HCT116 (cell line): ENCODE data around the gene ANKIB1. TPM values are rescaled to one million over a fixed set of nuclear protein-coding genes. Genes with fewer than 3 reads are reported as not detected.

Experiments
- ATAC-seq: fragments of 200-7000 bp; cut with Tn5 transposase; 2 replicates; pipeline ENCODE4 v1.9.1; 2020; ENCODE audit warnings: mild to moderate bottlenecking, moderate library complexity
- BruUV-seq: library from RNA; stranded (reverse); fragments of 400-500 nt; replicated peaks from 2 replicates; lab custom pipeline; 2021; lab: Mats Ljungman, UMichigan
- CTCF ChIA-PET: fragments of 300-600 bp; sonication (Branson Sonifier 250); formaldehyde crosslinking; loops from one replicate; lab custom pipeline; 2021; ENCODE audit warnings: antibody characterized with exemption; lab: Charles Lee
- POLR2A ChIA-PET: fragments of 300-600, 350-600 bp; sonication (Branson Sonifier 250); formaldehyde crosslinking; loops from one replicate; lab custom pipeline; 2021; ENCODE audit warnings: antibody characterized with exemption; lab: Charles Lee
- RAD21 ChIA-PET, 2 experiments: fragments of 300-600 bp; sonication (Branson Sonifier 250); formaldehyde crosslinking; loops; one replicate each; lab custom pipeline; 2023; ENCODE audit warnings: low total read pairs in 2 of 2; ENCODE audit not compliant: uncharacterized antibody in 2 of 2, unreplicated experiment in 2 of 2, low non-redundant PET in 1 of 2; lab: Charles Lee
- DNase-seq: peaks from one replicate; pipeline ENCODE4 v3.0.0-alpha.2; 2010; ENCODE audit warnings: low read depth, low spot score
- H2AFZ ChIP-seq: fragments of 200-600 bp; shearing (Covaris generic), sonication (generic); 2 replicates; pipeline ENCODE4 v1.6.1; 2017; ENCODE audit warnings: low read depth, mixed run types, mixed read lengths, antibody characterized with exemption, low read length; ENCODE audit not compliant: poor library complexity, severe bottlenecking
- H3K27ac ChIP-seq: 2 replicates; pipeline ENCODE4 v1.5.1; 2012; ENCODE audit warnings: low read depth, low read length
- H3K27me3 ChIP-seq: fragments of 200-600 bp; sonication (generic); 2 replicates; pipeline ENCODE4 v1.6.1; 2016; ENCODE audit warnings: mixed run types, low read length, mixed read lengths; ENCODE audit not compliant: insufficient read depth
- H3K36me3 ChIP-seq, 2 experiments: fragments of 200-500 bp in 1 of 2; fragments of 200-600 bp in 1 of 2; sonication (Bioruptor generic) in 1 of 2; sonication (generic) in 1 of 2; 2 replicates each; pipeline versions ENCODE4 v1.5.1 to v1.6.1; 2014 to 2016; ENCODE audit warnings: low read length in 2 of 2, inconsistent platforms in 1 of 2, mixed read lengths in 1 of 2, mixed run types in 1 of 2; ENCODE audit not compliant: insufficient read depth in 2 of 2, control insufficient read depth in 1 of 2
- H3K4me1 ChIP-seq, 2 experiments: fragments of 200-600 bp in 1 of 2; sonication (generic) in 1 of 2; 2 replicates each; pipeline versions ENCODE4 v1.5.1 to v1.6.1; 2012 to 2017; ENCODE audit warnings: low read length in 2 of 2, inconsistent platforms in 1 of 2, mild to moderate bottlenecking in 1 of 2, mixed read lengths in 1 of 2, mixed run types in 1 of 2, moderate library complexity in 1 of 2; ENCODE audit not compliant: insufficient read depth in 2 of 2, control insufficient read depth in 1 of 2
- H3K4me2 ChIP-seq: fragments of 200-600 bp; sonication (generic); 2 replicates; pipeline ENCODE4 v1.6.1; 2017; ENCODE audit warnings: mixed run types, low read length, mixed read lengths
- H3K4me3 ChIP-seq, 2 experiments: fragments of 200-600 bp in 1 of 2; sonication (generic) in 1 of 2; replicated peaks in 1 of 2; 2 replicates each; pipeline ENCODE4 v1.5.1; 2011 to 2016; ENCODE audit warnings: low read length in 2 of 2, control low read depth in 1 of 2, low read depth in 1 of 2, mild to moderate bottlenecking in 1 of 2, mixed read lengths in 1 of 2, mixed run types in 1 of 2
- H3K79me2 ChIP-seq: fragments of 200-600 bp; sonication (generic); 2 replicates; pipeline ENCODE4 v1.6.1; 2017; ENCODE audit warnings: mild to moderate bottlenecking, mixed run types, low read length, moderate library complexity, mixed read lengths; ENCODE audit not compliant: insufficient read depth
- H3K9ac ChIP-seq: fragments of 200-600 bp; sonication (generic); 2 replicates; pipeline ENCODE4 v1.6.1; 2016; ENCODE audit warnings: low read length, mixed read lengths
- H3K9me2 ChIP-seq: fragments of 200-600 bp; sonication (generic), shearing (Covaris generic); 2 replicates; pipeline ENCODE4 v1.6.1; 2017; ENCODE audit warnings: mixed run types, mild to moderate bottlenecking, moderate library complexity; ENCODE audit not compliant: insufficient read depth
- H3K9me3 ChIP-seq, 2 experiments: fragments of 200-500 bp in 1 of 2; fragments of 200-600 bp in 1 of 2; sonication (Bioruptor generic) in 1 of 2; sonication (generic) in 1 of 2; 2 replicates each; pipeline ENCODE4 v1.6.1; 2014 to 2017; ENCODE audit warnings: low read length in 2 of 2, mixed read lengths in 2 of 2, inconsistent platforms in 1 of 2, low read depth in 1 of 2, mild to moderate bottlenecking in 1 of 2, mixed run types in 1 of 2, moderate library complexity in 1 of 2; ENCODE audit not compliant: control insufficient read depth in 1 of 2, insufficient read depth in 1 of 2
- H4K20me1 ChIP-seq: fragments of 200-600 bp; sonication (generic), shearing (Covaris generic); 2 replicates; pipeline ENCODE4 v1.6.1; 2017; ENCODE audit warnings: mixed run types, mild to moderate bottlenecking, moderate library complexity; ENCODE audit not compliant: insufficient read depth
- ELF1 ChIP-seq: IDR thresholded peaks from 2 replicates; pipeline ENCODE4 v1.6.1; 2012; ENCODE audit warnings: low read depth, borderline replicate concordance
- EZH2 ChIP-seq: fragments of 200-600 bp; sonication (generic); IDR thresholded peaks from 2 replicates; pipeline ENCODE4 v1.6.1; 2017; ENCODE audit warnings: antibody characterized with exemption, mixed run types
- FOSL1 ChIP-seq: IDR thresholded peaks from 2 replicates; pipeline ENCODE4 v1.6.1; 2012; ENCODE audit warnings: low read depth
- POLR2AphosphoS5 ChIP-seq: IDR thresholded peaks from 2 replicates; pipeline ENCODE4 v1.6.1; 2011; ENCODE audit warnings: mild to moderate bottlenecking, low read depth, low read length, moderate library complexity
- SIN3A ChIP-seq: IDR thresholded peaks from 2 replicates; pipeline ENCODE4 v1.6.1; 2012; ENCODE audit warnings: low read depth
- SP1 ChIP-seq: IDR thresholded peaks from 2 replicates; pipeline ENCODE4 v1.6.1; 2012; ENCODE audit warnings: low read depth
- SRF ChIP-seq: IDR thresholded peaks from 2 replicates; pipeline ENCODE4 v1.6.1; 2012; ENCODE audit warnings: low read depth
- intact Hi-C: fragments of 100-400 bp; cut with micrococcal nuclease; formaldehyde crosslinking; loops from 2 replicates; pipeline ENCODE4 v1.10.0; 2022
- total RNA-seq: library from RNA; stranded (reverse); gene quantifications from one replicate; pipeline ENCODE4 v1.2.1, GENCODE V29; 2021; ENCODE audit not compliant: unreplicated experiment
- TF ChIP-seq, protein P1 (sequence below), 3 experiments: fragments of 200-600 bp in 1 of 3; sonication (generic) in 1 of 3; IDR thresholded peaks in 2 of 3; conservative IDR thresholded peaks in 1 of 3; 2 replicates each; pipeline ENCODE4 v1.5.1; 2012 to 2017; ENCODE audit warnings: low read depth in 2 of 3, low read length in 2 of 3, antibody characterized with exemption in 1 of 3, borderline replicate concordance in 1 of 3, control low read depth in 1 of 3, mild to moderate bottlenecking in 1 of 3, mixed read lengths in 1 of 3, mixed run types in 1 of 3, moderate library complexity in 1 of 3; ENCODE audit not compliant: insufficient read depth in 1 of 3
- TF ChIP-seq, protein P2 (sequence below): IDR thresholded peaks from 2 replicates; pipeline ENCODE4 v1.6.1; 2012

The ANKIB1 gene
- total RNA-seq, 1 experiment from 2014 or later = 41.2 TPM

DNA sequence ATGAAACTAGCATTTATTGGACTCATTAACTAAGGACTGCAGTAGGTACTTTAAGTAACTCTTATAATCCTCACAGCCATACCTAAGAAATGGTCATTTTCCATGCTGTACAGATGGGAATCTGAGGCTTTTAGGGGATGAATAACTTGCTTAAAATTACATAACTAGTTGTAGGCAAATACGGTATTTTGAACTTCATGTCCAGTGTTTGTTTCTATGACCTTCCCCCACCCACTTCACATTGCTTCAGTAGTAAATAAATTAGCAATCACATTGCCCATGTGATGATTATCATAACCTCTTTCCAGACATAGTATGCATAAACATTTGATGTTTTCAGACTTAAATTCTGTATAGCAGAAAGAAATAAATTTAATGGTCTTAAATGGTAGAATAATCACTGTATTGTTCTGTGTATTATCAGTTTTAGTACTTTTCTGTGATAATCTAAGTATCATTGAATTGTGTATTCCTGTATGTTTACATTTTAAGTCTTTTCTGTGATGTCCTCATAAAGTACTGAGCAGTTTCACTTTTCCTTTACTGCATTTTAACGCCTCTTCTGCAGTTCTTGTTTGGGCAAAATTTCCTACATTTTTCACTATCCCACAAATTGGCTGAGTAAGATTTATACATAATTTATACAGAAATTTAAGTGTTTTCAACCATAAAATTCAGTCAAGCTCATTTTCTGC is 48.3 kb downstream of the ANKIB1 start:
- Histone ChIP-seq H2AFZ (no peak overlapping the region), H3K4me1 (peaks cover 0 to 3% of the 10 kb centered on the region in 2 experiments; a peak in 1 of 4 replicates), H3K4me2 (no peak overlapping the region), H3K9ac (no peak overlapping the region), H3K79me2 (peaks cover 30% of the 10 kb centered on the region), H3K9me2 (no peaks in the 10 kb centered on the region), H3K36me3 (0 out of 4 replicates have a peak, but pooled peaks cover 0 to 2% of the 10 kb centered on the region in 2 experiments), H3K4me3 (no peak overlapping the region), H3K9me3 (no peaks in the 10 kb centered on the region), H3K27me3 (no peaks in the 10 kb centered on the region), H3K27ac (no peak overlapping the region), H4K20me1 (no peaks in the 10 kb centered on the region; the same call in 1 of the 2 replicates)
- DNase-seq (no peak), ATAC-seq (no peak)
- BruUV-seq = no TSS peak
- intact Hi-C loops = no loop called here
- TF ChIP-seq, protein P1, sequence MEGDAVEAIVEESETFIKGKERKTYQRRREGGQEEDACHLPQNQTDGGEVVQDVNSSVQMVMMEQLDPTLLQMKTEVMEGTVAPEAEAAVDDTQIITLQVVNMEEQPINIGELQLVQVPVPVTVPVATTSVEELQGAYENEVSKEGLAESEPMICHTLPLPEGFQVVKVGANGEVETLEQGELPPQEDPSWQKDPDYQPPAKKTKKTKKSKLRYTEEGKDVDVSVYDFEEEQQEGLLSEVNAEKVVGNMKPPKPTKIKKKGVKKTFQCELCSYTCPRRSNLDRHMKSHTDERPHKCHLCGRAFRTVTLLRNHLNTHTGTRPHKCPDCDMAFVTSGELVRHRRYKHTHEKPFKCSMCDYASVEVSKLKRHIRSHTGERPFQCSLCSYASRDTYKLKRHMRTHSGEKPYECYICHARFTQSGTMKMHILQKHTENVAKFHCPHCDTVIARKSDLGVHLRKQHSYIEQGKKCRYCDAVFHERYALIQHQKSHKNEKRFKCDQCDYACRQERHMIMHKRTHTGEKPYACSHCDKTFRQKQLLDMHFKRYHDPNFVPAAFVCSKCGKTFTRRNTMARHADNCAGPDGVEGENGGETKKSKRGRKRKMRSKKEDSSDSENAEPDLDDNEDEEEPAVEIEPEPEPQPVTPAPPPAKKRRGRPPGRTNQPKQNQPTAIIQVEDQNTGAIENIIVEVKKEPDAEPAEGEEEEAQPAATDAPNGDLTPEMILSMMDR (IDR thresholded peaks at IDR 0.05 in 2 of 3, conservative IDR thresholded peaks at IDR 0.05 in 1 of 3; ENCODE audit: borderline replicate concordance in 1 of 3, insufficient read depth in 1 of 3, low read depth in 2 of 3, low read length in 2 of 3) = no peak
- TF ChIP-seq FOSL1 = no peak
- TF ChIP-seq, protein P2, sequence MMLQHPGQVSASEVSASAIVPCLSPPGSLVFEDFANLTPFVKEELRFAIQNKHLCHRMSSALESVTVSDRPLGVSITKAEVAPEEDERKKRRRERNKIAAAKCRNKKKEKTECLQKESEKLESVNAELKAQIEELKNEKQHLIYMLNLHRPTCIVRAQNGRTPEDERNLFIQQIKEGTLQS = no peak
- no peak for TF ChIP-seq EZH2
- no peak for TF ChIP-seq SRF
- RAD21 ChIA-PET = no interaction called here
- CTCF ChIA-PET = no interaction called here
- POLR2A ChIA-PET = no interaction called here

DNA sequence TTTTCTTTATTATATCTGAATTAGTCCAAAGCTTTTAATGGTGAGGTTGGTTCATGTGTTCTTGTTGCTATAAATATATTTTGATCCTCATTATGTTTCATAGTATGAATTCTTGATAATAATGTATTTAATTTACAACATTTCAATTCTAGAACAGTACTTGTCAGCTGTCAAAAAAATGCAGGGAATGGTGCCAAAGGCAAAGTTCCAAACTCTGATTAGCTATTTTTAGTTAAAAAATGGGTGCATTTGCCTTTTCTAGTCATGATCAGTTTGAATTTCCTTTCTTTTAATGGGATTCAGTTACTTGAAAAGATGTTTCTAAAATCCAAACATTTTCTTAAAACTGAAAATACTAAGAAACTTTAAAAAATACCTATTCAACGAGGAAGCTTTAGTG is 49.6 kb downstream of the ANKIB1 start:
- Histone ChIP-seq H3K9ac (no peak overlapping the region), H4K20me1 (no peaks in the 10 kb centered on the region; the same call in 1 of the 2 replicates), H3K79me2 (peaks cover 26% of the 10 kb centered on the region), H3K27me3 (no peaks in the 10 kb centered on the region), H3K4me3 (no peak overlapping the region), H3K36me3 (peaks cover 0 to 5% of the 10 kb centered on the region in 2 experiments; a peak in 1 of 4 replicates), H3K27ac (no peak overlapping the region), H2AFZ (no peak overlapping the region), H3K4me1 (peaks cover 0 to 3% of the 10 kb centered on the region in 2 experiments; a peak in 1 of 4 replicates), H3K4me2 (no peak overlapping the region), H3K9me2 (no peaks in the 10 kb centered on the region), H3K9me3 (no peaks in the 10 kb centered on the region)
- BruUV-seq = no TSS peak
- ATAC-seq = no peak
- DNase-seq = no peak
- POLR2A ChIA-PET = no interaction called here
- intact Hi-C loops = loop anchor here (5.0 kb wide), 1 partner anchor 33 kb away; no protein-coding TSS in a partner anchor
- RAD21 ChIA-PET = no interaction called here
- no peak for TF ChIP-seq POLR2AphosphoS5
- TF ChIP-seq SP1 = no peak
- TF ChIP-seq ELF1 = no peak
- no peak for TF ChIP-seq SIN3A
- TF ChIP-seq FOSL1 = no peak
- CTCF ChIA-PET = no interaction called here
